IMR-90 (cell line): ENCODE data around the gene VOPP1.

Experiments
- CTCF ChIP-seq: conservative IDR thresholded peaks from 2 replicates; pipeline ENCODE4 v1.5.1; 2012; ENCODE audit warnings: mild to moderate bottlenecking, low read depth, low read length, improper control_type of control experiment
- ELK1 ChIP-seq: fragments of 150-350 bp; IDR thresholded peaks from 2 replicates; pipeline ENCODE4 v1.6.1; 2016; ENCODE audit warnings: low read depth, mild to moderate bottlenecking, low read length, moderate library complexity, borderline replicate concordance
- POLR2A ChIP-seq: IDR thresholded peaks from 2 replicates; pipeline ENCODE4 v1.6.1; 2012; ENCODE audit warnings: mild to moderate bottlenecking, low read depth, low read length
- SMC3 ChIP-seq: fragments of 150-350 bp; IDR thresholded peaks from 2 replicates; pipeline ENCODE4 v1.6.1; 2016; ENCODE audit warnings: low read depth, mild to moderate bottlenecking, antibody characterized with exemption, low read length, moderate library complexity

GRCh38 chr7:55488216-55488615 lies 84.1 kb downstream of the VOPP1 start:
- TF ChIP-seq CTCF (no peak), SMC3 (no peak), ELK1 (no peak), POLR2A (no peak)
